Measurements from ENCODE around the gene PLEKHA1. TPM values are rescaled to one million over a fixed set of nuclear protein-coding genes. Genes with fewer than 3 reads are reported as not detected.

Gene PLEKHA1
- total and polyA plus RNA-seq, 2 donors (not counting 1 experiment from before 2014, with no cell fraction given), result 9.0 to 34.0 TPM

DNA sequence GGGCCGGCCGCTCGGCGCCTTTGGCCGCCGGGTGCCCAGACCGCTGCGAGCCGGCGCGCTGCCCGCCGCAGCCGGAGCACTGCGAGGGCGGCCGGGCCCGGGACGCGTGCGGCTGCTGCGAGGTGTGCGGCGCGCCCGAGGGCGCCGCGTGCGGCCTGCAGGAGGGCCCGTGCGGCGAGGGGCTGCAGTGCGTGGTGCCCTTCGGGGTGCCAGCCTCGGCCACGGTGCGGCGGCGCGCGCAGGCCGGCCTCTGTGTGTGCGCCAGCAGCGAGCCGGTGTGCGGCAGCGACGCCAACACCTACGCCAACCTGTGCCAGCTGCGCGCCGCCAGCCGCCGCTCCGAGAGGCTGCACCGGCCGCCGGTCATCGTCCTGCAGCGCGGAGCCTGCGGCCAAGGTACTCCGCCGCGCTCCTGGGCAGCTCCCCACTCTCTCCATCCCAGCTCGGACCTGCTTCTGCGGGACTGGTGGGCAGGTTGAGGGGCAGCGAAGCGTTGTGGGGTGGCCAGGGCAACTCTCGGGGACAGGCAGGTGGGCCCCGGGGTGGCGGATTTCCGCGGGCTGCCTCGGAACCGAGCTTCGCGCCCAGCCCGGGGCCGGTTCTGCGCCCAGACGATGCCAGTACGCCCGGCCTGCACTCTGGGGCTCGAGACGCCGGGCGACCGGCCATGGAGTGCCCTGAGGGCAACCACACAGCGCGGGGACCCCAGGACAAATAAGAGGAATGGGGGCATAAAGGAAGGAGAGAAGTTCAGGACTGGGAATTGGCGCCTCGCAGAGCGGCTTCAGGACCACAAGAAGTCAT lies 87.4 kb downstream of the PLEKHA1 start:
- H3K9ac ChIP-seq (ENCODE audit: low read length), result no peak overlapping the region
- H3K36me3 ChIP-seq (replicated peaks in 1 of 2; ENCODE audit: control extremely low read depth in 1 of 2, control insufficient read depth in 1 of 2, extremely low read depth in 1 of 2, insufficient read depth in 2 of 2, low read length in 1 of 2), result no peaks in the 10 kb centered on the region
- Mint-ChIP-seq H3K27ac (no peak overlapping the region), H3K4me3 (peak overlapping the region; percentile 54), H3K9me3 (ENCODE audit: insufficient read depth) (no peaks in the 10 kb centered on the region), H3K27me3 (peaks cover 66% of the 10 kb centered on the region), H3K4me1 (peaks cover 15% of the 10 kb centered on the region)
- peak overlapping the region; percentile 67 for H3K4me2 ChIP-seq (replicated peaks; ENCODE audit: low read depth, low read length, poor library complexity, severe bottlenecking)
- H3K79me2 ChIP-seq (ENCODE audit: control insufficient read depth, insufficient read depth, low read length), result no peaks in the 10 kb centered on the region
- TF ChIP-seq CTCF (IDR thresholded peaks at IDR 0.05) (no peak), EZH2 (IDR thresholded peaks at IDR 0.05; ENCODE audit: borderline replicate concordance, insufficient read depth, low read depth, low read length, poor library complexity, severe bottlenecking) (no peak)
- peak overlapping the region; percentile 56 for H2AFZ ChIP-seq (ENCODE audit: insufficient read depth, low read depth, low read length, poor library complexity, severe bottlenecking)
- peaks cover 5 to 26% of the 10 kb centered on the region in 2 donors for H3K4me1 ChIP-seq (ENCODE audit: control insufficient read depth in 2 of 2, insufficient read depth in 2 of 2, low read length in 2 of 2)
- CTCF ChIA-PET, result no interaction called here
- H3K9me3 ChIP-seq (ENCODE audit: control extremely low read depth in 1 of 3, control insufficient read depth in 2 of 3, insufficient read depth in 1 of 3, low read length in 2 of 3), result no peaks in the 10 kb centered on the region
- ATAC-seq (ENCODE audit: low read depth) (no peak), DNase-seq (no peak)
- POLR2A ChIA-PET, result no interaction called here
- H3K27ac ChIP-seq (ENCODE audit: low read length in 2 of 2), result no peak overlapping the region
- H4K20me1 ChIP-seq (ENCODE audit: control insufficient read depth, insufficient read depth, low read length, poor library complexity, severe bottlenecking), result no peaks in the 10 kb centered on the region
- H3K4me3 ChIP-seq (ENCODE audit: control extremely low read depth in 1 of 5, extremely low read depth in 1 of 5, insufficient read depth in 1 of 5, low read depth in 2 of 5, low read length in 4 of 5), result peak overlapping the region in 3 of 5 experiments; percentile 23 to 39 (median 25)
- peaks cover 0 to 58% (median 25%) of the 10 kb centered on the region in 4 experiments for H3K27me3 ChIP-seq (replicated peaks in 1 of 4; ENCODE audit: control extremely low read depth in 1 of 4, control insufficient read depth in 3 of 4, insufficient read depth in 4 of 4, low read length in 3 of 4)
- WGBS (ENCODE audit: insufficient coverage), result 3% methylated on average over 94 of the region's 95 CpGs
- intact Hi-C loops (cut with micrococcal nuclease), result no loop called here

Data from B cell (primary cell).